Gastroesophageal sphincter (tissue), 3 donors: Measurements from ENCODE around the gene RPGR.

ENCODE experiments used
- CTCF ChIP-seq, 4 experiments: fragments of 200-600 bp in 2 of 4; fragments of 450-650 bp in 2 of 4; sonication (generic) in 1 of 4; IDR thresholded peaks; one replicate each; pipeline ENCODE4 v1.5.1; 2017 to 2019; ENCODE audit warnings: antibody characterized with exemption in 4 of 4, mild to moderate bottlenecking in 2 of 4, moderate library complexity in 2 of 4
- EP300 ChIP-seq: sonication (generic); formaldehyde crosslinking; IDR thresholded peaks from one replicate; pipeline ENCODE4 v1.6.1; 2017; ENCODE audit warnings: antibody characterized with exemption, mild to moderate bottlenecking
- POLR2A ChIP-seq, 2 donors: fragments of 450-650 bp; IDR thresholded peaks; one replicate each; pipeline ENCODE4 v1.6.1; 2017; ENCODE audit warnings: antibody characterized with exemption in 2 of 2, mild to moderate bottlenecking in 2 of 2, moderate library complexity in 1 of 2

- TF ChIP-seq CTCF (IDR thresholded peaks at IDR 0.05) (no peak), EP300 (no peak), POLR2A (IDR thresholded peaks at IDR 0.05) (no peak)
These were observed 8.1 kb upstream of the RPGR start for GRCh38 chrX:38335382-38335781.
